ENCODE results near the gene MAT2A.

GRCh38 chr2:85527787-85528186, 11.2 kb upstream of the MAT2A start:
- no peak for TF ChIP-seq CTCF (optimal IDR thresholded peaks at IDR 0.05 in 1 of 3, IDR thresholded peaks at IDR 0.05 in 1 of 3, conservative IDR thresholded peaks at IDR 0.05 in 1 of 3; ENCODE audit: extremely low read depth in 1 of 3, insufficient read depth in 2 of 3, low read length in 3 of 3)
- TF ChIP-seq EZH2 (IDR thresholded peaks at IDR 0.05; ENCODE audit: low read length) = no peak
